ENCODE measurements around the gene ST3GAL3.

Gene ST3GAL3

GRCh38 chr1:43814401-43814800 lies 107.1 kb downstream of the ST3GAL3 start:
- no peak for TF ChIP-seq ARNT (IDR thresholded peaks at IDR 0.05)
- no peak for TF ChIP-seq ZNF384 (IDR thresholded peaks at IDR 0.05)
- no peak for TF ChIP-seq PKNOX1 (IDR thresholded peaks at IDR 0.05)
- TF ChIP-seq FOXM1 (IDR thresholded peaks at IDR 0.05; ENCODE audit: borderline replicate concordance): no peak
- no peak for TF ChIP-seq LEF1 (IDR thresholded peaks at IDR 0.05; ENCODE audit: borderline replicate concordance)
- DNase-seq (ENCODE audit: extremely low spot score): no peak
- ChIA-PET POLR2A (no interaction called here), CTCF (interaction anchor here (0.7 kb wide), 1 partner anchor 120 kb away, joined by 3 read pairs; no protein-coding TSS in a partner anchor)

DNA sequence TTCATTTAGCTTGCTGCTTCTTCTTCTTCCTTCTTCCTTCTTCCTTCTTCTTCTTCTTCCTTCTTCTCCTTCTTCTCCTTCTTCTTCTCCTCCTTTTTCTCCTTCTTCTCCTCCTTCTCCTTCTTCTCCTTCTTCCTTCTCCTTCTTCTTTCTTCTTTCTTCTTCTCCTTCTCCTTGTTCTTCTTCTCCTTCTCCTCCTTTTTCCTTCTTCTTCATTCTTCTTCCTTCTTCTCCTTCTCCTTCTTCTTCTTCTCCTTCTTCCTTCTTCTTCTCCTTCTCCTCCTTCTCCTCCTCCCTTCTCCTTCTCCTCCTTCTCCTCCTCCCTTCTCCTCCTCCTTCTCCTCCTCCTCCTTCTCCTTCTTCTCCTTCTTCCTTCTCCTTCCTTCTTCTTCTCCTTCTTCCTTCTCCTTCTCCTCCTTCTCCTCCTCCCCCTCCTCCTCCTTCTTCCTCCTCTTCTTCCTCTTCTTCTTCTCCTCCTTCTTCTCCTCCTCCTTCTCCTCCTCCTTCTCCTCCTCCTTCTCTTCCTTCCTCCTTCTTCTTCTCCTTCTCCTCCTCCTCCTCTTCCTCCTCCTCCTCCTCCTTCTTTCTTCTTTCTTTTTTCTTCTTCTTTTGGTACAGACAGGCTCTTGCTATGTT lies 110.1 kb downstream of the ST3GAL3 start:
- TF ChIP-seq L3MBTL2 (conservative IDR thresholded peaks at IDR 0.05) (no peak), ELF4 (IDR thresholded peaks at IDR 0.05) (no peak), ZNF384 (IDR thresholded peaks at IDR 0.05) (no peak), FOXM1 (IDR thresholded peaks at IDR 0.05; ENCODE audit: borderline replicate concordance) (no peak), CTBP1 (IDR thresholded peaks at IDR 0.05; ENCODE audit: borderline replicate concordance) (no peak), SUZ12 (IDR thresholded peaks at IDR 0.05) (no peak), SP1 (IDR thresholded peaks at IDR 0.05) (no peak), LEF1 (IDR thresholded peaks at IDR 0.05; ENCODE audit: borderline replicate concordance) (no peak), ARNT (IDR thresholded peaks at IDR 0.05) (no peak), FOXA1 (IDR thresholded peaks at IDR 0.05) (no peak), FOXK2 (IDR thresholded peaks at IDR 0.05) (no peak), NFRKB (IDR thresholded peaks at IDR 0.05) (no peak), PKNOX1 (IDR thresholded peaks at IDR 0.05) (no peak), TARDBP (IDR thresholded peaks at IDR 0.05) (no peak), BHLHE40 (IDR thresholded peaks at IDR 0.05; ENCODE audit: borderline replicate concordance) (no peak), HDGF (IDR thresholded peaks at IDR 0.05; ENCODE audit: borderline replicate concordance) (no peak)
- CTCF ChIA-PET: no interaction called here
- DNase-seq (ENCODE audit: extremely low spot score): no peak
- POLR2A ChIA-PET: no interaction called here

DNA sequence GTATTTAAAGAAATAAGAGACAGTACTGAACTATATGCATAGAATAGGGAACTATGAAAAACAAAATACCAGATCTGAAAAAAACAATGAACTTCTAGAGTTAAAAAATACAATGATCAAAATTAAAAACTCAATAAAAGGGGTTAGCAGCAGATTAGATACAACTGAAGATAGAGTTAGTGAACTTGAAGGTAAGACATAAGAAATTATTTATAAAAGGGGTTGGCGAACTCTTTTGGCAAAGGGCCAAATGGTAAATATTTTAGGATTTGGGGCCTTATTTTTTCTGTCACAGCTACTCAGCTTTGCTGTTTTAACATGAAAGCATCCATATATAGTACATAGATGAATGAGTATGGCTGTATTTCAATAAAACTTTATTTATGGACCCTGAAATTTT lies 111.4 kb downstream of the ST3GAL3 start:
- ChIA-PET CTCF (no interaction called here), POLR2A (no interaction called here)
- TF ChIP-seq FOXA1 (IDR thresholded peaks at IDR 0.05) (no peak), BHLHE40 (IDR thresholded peaks at IDR 0.05; ENCODE audit: borderline replicate concordance) (no peak), ARNT (IDR thresholded peaks at IDR 0.05) (no peak), SP1 (IDR thresholded peaks at IDR 0.05) (no peak), NFRKB (IDR thresholded peaks at IDR 0.05) (no peak)
- DNase-seq (ENCODE audit: extremely low spot score): no peak

DNA sequence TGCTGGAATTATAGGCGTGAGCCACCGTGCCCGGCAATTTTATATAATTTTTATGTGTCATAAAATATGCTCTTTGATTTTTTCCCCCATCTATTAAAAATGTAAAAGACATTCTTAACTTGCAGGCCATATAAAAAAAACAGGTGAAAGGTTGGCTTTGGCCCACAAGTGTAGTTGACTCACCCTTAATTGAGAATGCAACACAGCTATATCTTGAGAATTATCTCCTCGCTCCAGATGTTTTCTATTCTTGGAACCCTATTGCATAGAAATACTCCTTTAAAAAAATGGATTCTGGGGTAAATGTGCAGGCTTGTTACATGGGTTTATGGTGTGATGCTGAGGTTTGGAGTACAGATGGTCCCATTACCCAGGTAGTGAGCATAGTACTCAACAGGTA lies 112.0 kb downstream of the ST3GAL3 start:
- TF ChIP-seq ZNF384 (IDR thresholded peaks at IDR 0.05): no peak
- TF ChIP-seq SP1 (IDR thresholded peaks at IDR 0.05): no peak
- TF ChIP-seq SUZ12 (IDR thresholded peaks at IDR 0.05): no peak
- no peak for TF ChIP-seq LEF1 (IDR thresholded peaks at IDR 0.05; ENCODE audit: borderline replicate concordance)
- no peak for TF ChIP-seq FOXK2 (IDR thresholded peaks at IDR 0.05)
- TF ChIP-seq FOXA1 (IDR thresholded peaks at IDR 0.05): no peak
- TF ChIP-seq HDGF (IDR thresholded peaks at IDR 0.05; ENCODE audit: borderline replicate concordance): no peak
- TF ChIP-seq CTBP1 (IDR thresholded peaks at IDR 0.05; ENCODE audit: borderline replicate concordance): no peak
- TF ChIP-seq ELF4 (IDR thresholded peaks at IDR 0.05): no peak
- TF ChIP-seq PKNOX1 (IDR thresholded peaks at IDR 0.05): no peak
- no peak for TF ChIP-seq FOXM1 (IDR thresholded peaks at IDR 0.05; ENCODE audit: borderline replicate concordance)
- no peak for TF ChIP-seq BHLHE40 (IDR thresholded peaks at IDR 0.05; ENCODE audit: borderline replicate concordance)
- TF ChIP-seq ARNT (IDR thresholded peaks at IDR 0.05): no peak
- no peak for TF ChIP-seq NFRKB (IDR thresholded peaks at IDR 0.05)
- TF ChIP-seq L3MBTL2 (conservative IDR thresholded peaks at IDR 0.05): no peak
- TF ChIP-seq TARDBP (IDR thresholded peaks at IDR 0.05): no peak
- ChIA-PET POLR2A (no interaction called here), CTCF (no interaction called here)
- no peak for DNase-seq (ENCODE audit: extremely low spot score)

- no peak for TF ChIP-seq FOXK2 (IDR thresholded peaks at IDR 0.05)
- no peak for TF ChIP-seq SP1 (IDR thresholded peaks at IDR 0.05)
- no peak for TF ChIP-seq FOXA1 (IDR thresholded peaks at IDR 0.05)
- TF ChIP-seq HDGF (IDR thresholded peaks at IDR 0.05; ENCODE audit: borderline replicate concordance): no peak
- TF ChIP-seq ARNT (IDR thresholded peaks at IDR 0.05): no peak
- TF ChIP-seq SUZ12 (IDR thresholded peaks at IDR 0.05): no peak
- TF ChIP-seq NFRKB (IDR thresholded peaks at IDR 0.05): no peak
- TF ChIP-seq BHLHE40 (IDR thresholded peaks at IDR 0.05; ENCODE audit: borderline replicate concordance): no peak
- ChIA-PET CTCF (no interaction called here), POLR2A (no interaction called here)
- no peak for DNase-seq (ENCODE audit: extremely low spot score)
Observed at GRCh38 chr1:43821471-43821870, 114.1 kb downstream of the ST3GAL3 start.

DNA sequence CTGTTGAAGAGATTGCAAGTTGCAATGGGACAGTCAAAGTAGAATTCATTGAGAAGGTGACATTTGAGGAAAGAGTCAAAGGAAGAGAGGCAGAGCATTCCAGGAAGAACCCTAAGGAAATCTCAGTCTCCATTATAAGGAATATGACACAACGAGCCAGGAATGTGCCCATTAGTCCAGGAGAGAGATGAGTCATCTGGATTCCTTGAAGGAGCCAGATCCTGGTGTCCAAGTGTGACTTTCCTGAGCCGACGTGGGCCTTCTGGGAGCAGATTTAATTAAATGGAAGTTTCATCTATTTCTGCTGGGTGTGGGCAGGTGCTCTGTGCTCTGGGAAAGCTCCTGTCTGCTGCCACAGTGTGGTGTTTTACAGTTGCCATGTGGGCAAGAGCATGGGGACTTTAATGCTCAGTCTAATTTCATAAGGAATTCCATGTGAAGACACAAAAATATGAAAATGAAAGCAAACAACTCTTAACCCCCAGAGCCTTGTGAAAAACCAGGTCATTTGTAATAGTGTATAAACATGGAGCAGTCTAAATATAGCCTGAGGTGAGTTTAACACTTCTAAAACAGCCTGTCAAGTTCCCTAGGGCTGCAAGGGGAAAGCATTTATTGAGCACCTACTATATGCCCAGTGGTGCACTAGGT lies 114.8 kb downstream of the ST3GAL3 start:
- DNase-seq (ENCODE audit: extremely low spot score): no peak
- ChIA-PET POLR2A (no interaction called here), CTCF (no interaction called here)
- TF ChIP-seq BHLHE40 (IDR thresholded peaks at IDR 0.05; ENCODE audit: borderline replicate concordance): no peak
- TF ChIP-seq ZNF384 (IDR thresholded peaks at IDR 0.05): no peak
- no peak for TF ChIP-seq ELF4 (IDR thresholded peaks at IDR 0.05)
- TF ChIP-seq FOXM1 (IDR thresholded peaks at IDR 0.05; ENCODE audit: borderline replicate concordance): no peak
- no peak for TF ChIP-seq FOXK2 (IDR thresholded peaks at IDR 0.05)
- TF ChIP-seq SUZ12 (IDR thresholded peaks at IDR 0.05): no peak
- TF ChIP-seq CTBP1 (IDR thresholded peaks at IDR 0.05; ENCODE audit: borderline replicate concordance): no peak
- TF ChIP-seq NFRKB (IDR thresholded peaks at IDR 0.05): no peak
- TF ChIP-seq FOXA1 (IDR thresholded peaks at IDR 0.05): no peak
- no peak for TF ChIP-seq L3MBTL2 (conservative IDR thresholded peaks at IDR 0.05)
